Gastroesophageal sphincter (tissue), 4 donors: Measurements from ENCODE around the gene WDR82. TPM values are rescaled to one million over a fixed set of nuclear protein-coding genes. Genes with fewer than 3 reads are reported as not detected.

Source experiments
- ATAC-seq: fragments of 150-250 bp; one replicate; pipeline ENCODE4 v1.9.1; 2016; ENCODE audit warnings: mild to moderate bottlenecking, moderate library complexity
- H3K27ac ChIP-seq, 4 donors: fragments of 200-600 bp; sonication (generic) in 3 of 4; 1 replicate in 3 of 4; 2 replicates in 1 of 4; pipeline ENCODE4 v1.5.1; 2016 to 2019
- H3K27me3 ChIP-seq: fragments of 200-600 bp; sonication (generic); one replicate; pipeline ENCODE4 v1.5.1; 2019
- H3K36me3 ChIP-seq, 2 donors: fragments of 200-600 bp; sonication (generic); one replicate each; pipeline ENCODE4 v1.5.1; 2019; ENCODE audit warnings: control low read depth in 1 of 2
- H3K4me1 ChIP-seq, 3 donors: fragments of 200-600 bp; sonication (generic); 1 replicate in 2 of 3; 2 replicates in 1 of 3; pipeline ENCODE4 v1.5.1; 2016 to 2019; ENCODE audit warnings: control low read depth in 2 of 3
- H3K4me3 ChIP-seq, 2 donors: fragments of 200-600 bp; sonication (generic); one replicate each; pipeline ENCODE4 v1.5.1; 2019; ENCODE audit warnings: mild to moderate bottlenecking in 1 of 2, moderate library complexity in 1 of 2
- H3K9me3 ChIP-seq, 3 donors: fragments of 200-600 bp; sonication (generic); one replicate each; pipeline ENCODE4 v1.5.1; 2017 to 2019; ENCODE audit warnings: control low read depth in 2 of 3
- EP300 ChIP-seq: sonication (generic); formaldehyde crosslinking; IDR thresholded peaks from one replicate; pipeline ENCODE4 v1.6.1; 2017; ENCODE audit warnings: antibody characterized with exemption, mild to moderate bottlenecking
- POLR2A ChIP-seq, 2 donors: fragments of 450-650 bp; IDR thresholded peaks; one replicate each; pipeline ENCODE4 v1.6.1; 2017; ENCODE audit warnings: antibody characterized with exemption in 2 of 2, mild to moderate bottlenecking in 2 of 2, moderate library complexity in 1 of 2
- POLR2AphosphoS5 ChIP-seq: sonication (generic); formaldehyde crosslinking; IDR thresholded peaks from one replicate; pipeline ENCODE4 v1.6.1; 2017; ENCODE audit warnings: antibody characterized with exemption
- WGBS, 2 donors: methylation state at CpG; one replicate each; pipeline ENCODE4 v1.1.5; 2018; ENCODE audit warnings: low coverage in 1 of 2; 5-methylcytosine and 5-hydroxymethylcytosine counted together
- total RNA-seq, 4 donors: library from RNA; depleted of rRNA; stranded (reverse); fragments of >200 nt; gene quantifications; one replicate each; pipeline ENCODE4 v1.1.0, GENCODE V29; 2016
- TF ChIP-seq, protein P1 (sequence below), 4 experiments: fragments of 200-600 bp in 2 of 4; fragments of 450-650 bp in 2 of 4; sonication (generic) in 1 of 4; IDR thresholded peaks; one replicate each; pipeline ENCODE4 v1.5.1; 2017 to 2019; ENCODE audit warnings: antibody characterized with exemption in 4 of 4, mild to moderate bottlenecking in 2 of 4, moderate library complexity in 2 of 4

WDR82 gene
- total RNA-seq, 4 donors from 2014 or later: 63.7 to 92.0 (median 86.7) TPM

DNA sequence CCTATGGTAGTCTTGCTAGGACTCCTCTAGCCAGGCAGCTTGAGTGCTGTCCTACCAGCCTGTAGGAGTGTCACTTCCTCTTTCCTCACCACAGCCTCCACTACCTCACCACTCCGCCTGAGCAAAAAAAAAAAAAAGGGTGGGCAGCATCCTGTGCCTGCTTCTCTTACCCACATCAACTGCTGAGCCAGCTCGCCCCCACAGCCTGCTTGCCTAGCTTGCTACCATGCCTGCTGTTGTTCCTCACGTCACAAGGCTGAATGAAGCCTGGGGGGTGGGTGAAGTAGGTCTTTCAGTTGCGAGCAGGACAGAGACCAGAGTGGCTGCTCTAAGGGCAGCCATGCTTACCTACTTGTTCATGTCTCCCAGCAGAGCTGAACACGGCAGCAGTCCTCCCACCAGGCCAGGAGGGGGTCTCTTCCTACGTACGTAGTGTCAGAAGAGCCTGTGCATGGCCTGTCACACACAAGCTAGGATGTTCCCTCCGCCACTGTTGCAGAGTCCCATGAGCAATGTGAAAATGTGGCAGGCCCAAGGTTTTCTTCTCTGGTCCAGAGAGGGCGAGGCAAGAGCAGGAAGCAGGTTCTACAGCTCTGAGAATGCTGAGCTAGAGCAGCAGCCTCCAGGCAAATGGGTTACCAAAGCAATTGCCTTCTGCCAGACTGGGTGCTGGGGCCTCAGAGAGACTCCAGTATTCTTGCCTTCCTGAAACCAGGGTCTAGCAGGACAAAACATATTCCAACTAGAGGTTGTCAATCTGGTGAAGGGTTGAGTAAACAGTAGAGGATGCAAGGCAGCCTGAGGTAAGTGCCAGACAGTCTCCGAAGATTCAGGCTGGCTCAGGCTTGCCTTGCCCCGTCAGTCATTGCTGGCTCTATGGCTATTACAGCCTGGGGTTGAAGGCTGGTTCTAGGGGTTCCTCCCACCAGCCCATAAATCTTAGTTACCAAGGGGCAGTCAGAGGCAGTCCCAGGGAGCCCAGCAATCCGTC lies 24.8 kb downstream of the WDR82 start:
- 25 to 100% methylated on average over 1 to 2 of the region's 12 CpGs for WGBS, 2 donors
- no peaks in the 10 kb centered on the region for H3K9me3 ChIP-seq
- no peak for TF ChIP-seq POLR2A (IDR thresholded peaks at IDR 0.05)
- TF ChIP-seq, protein P1, sequence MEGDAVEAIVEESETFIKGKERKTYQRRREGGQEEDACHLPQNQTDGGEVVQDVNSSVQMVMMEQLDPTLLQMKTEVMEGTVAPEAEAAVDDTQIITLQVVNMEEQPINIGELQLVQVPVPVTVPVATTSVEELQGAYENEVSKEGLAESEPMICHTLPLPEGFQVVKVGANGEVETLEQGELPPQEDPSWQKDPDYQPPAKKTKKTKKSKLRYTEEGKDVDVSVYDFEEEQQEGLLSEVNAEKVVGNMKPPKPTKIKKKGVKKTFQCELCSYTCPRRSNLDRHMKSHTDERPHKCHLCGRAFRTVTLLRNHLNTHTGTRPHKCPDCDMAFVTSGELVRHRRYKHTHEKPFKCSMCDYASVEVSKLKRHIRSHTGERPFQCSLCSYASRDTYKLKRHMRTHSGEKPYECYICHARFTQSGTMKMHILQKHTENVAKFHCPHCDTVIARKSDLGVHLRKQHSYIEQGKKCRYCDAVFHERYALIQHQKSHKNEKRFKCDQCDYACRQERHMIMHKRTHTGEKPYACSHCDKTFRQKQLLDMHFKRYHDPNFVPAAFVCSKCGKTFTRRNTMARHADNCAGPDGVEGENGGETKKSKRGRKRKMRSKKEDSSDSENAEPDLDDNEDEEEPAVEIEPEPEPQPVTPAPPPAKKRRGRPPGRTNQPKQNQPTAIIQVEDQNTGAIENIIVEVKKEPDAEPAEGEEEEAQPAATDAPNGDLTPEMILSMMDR (IDR thresholded peaks at IDR 0.05): no peak
- TF ChIP-seq POLR2AphosphoS5: no peak
- no peak for TF ChIP-seq EP300
- peaks cover 0 to 31% (median 0%) of the 10 kb centered on the region in 3 donors for H3K4me1 ChIP-seq
- H3K27ac ChIP-seq: peak overlapping the region in 3 of 4 donors; percentile 47 to 58 (median 49)
- H3K36me3 ChIP-seq: peaks cover 0 to 98% of the 10 kb centered on the region in 2 donors
- H3K4me3 ChIP-seq: no peak overlapping the region
- peak; percentile 66 for ATAC-seq
- H3K27me3 ChIP-seq: no peaks in the 10 kb centered on the region

DNA sequence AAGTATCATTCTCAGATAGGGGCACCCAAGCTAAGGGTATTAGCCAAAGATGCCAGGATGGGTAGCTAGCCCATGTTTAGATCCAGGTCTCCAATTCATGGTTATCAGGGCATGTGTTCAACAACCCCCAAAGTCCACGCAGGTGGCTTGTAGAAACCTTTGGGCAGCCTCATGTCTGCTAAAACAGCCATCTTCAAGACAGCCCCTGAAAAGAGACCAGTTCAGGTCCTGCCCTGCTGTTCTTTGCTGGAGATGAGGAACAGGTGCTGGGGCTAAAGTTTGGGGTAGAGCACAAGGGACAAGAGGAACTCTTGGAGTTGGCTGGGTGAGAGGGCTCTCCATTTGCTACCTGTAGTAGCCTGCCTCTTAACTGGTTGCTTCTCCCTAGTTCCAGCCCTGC lies 28.3 kb downstream of the WDR82 start:
- ATAC-seq: no peak
- no peak overlapping the region for H3K27ac ChIP-seq
- H3K9me3 ChIP-seq: no peaks in the 10 kb centered on the region
- peaks cover 0 to 74% of the 10 kb centered on the region in 2 donors for H3K36me3 ChIP-seq
- no peak overlapping the region for H3K4me3 ChIP-seq
- peaks cover 0 to 39% (median under 1%) of the 10 kb centered on the region in 3 donors for H3K4me1 ChIP-seq
- TF ChIP-seq, protein P1 (IDR thresholded peaks at IDR 0.05): no peak
- TF ChIP-seq POLR2A (IDR thresholded peaks at IDR 0.05) (no peak), EP300 (no peak), POLR2AphosphoS5 (no peak)
- WGBS, 2 donors: 60% methylated on average over 1 of the region's 1 CpG; no CpG with 5 or more reads in 1 of the 2 donors
- H3K27me3 ChIP-seq: no peaks in the 10 kb centered on the region

DNA sequence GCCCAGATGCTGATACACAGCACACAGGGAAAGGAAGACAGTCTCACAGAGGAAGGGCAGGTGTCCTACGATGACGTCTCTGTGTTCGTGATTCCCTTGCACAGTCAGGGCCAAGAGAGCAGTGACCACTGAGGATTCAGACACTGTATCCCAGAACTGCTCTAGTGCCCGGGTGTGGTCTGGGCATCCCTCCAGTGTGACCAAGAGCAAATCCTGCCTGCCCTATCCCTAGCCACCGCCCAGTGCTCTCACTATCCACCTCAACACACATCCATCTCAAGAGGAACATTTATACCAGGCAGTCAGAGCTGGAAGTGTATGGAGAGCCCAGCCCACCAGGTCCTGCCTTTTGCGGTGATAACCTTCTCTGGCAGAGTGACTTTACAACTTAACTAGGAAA lies 28.8 kb downstream of the WDR82 start:
- TF ChIP-seq EP300 (no peak), POLR2AphosphoS5 (no peak), POLR2A (IDR thresholded peaks at IDR 0.05) (no peak)
- TF ChIP-seq, protein P1 (IDR thresholded peaks at IDR 0.05): no peak
- WGBS, 2 donors: 80% methylated on average over 1 of the region's 6 CpGs; no CpG with 5 or more reads in 1 of the 2 donors
- no peaks in the 10 kb centered on the region for H3K9me3 ChIP-seq
- peaks cover 0 to 42% (median 4%) of the 10 kb centered on the region in 3 donors for H3K4me1 ChIP-seq
- no peaks in the 10 kb centered on the region for H3K27me3 ChIP-seq
- peak overlapping the region in 2 of 4 donors; percentile 1 to 26 for H3K27ac ChIP-seq
- ATAC-seq: no peak
- H3K4me3 ChIP-seq: no peak overlapping the region
- H3K36me3 ChIP-seq: peaks cover 0 to 70% of the 10 kb centered on the region in 2 donors

DNA sequence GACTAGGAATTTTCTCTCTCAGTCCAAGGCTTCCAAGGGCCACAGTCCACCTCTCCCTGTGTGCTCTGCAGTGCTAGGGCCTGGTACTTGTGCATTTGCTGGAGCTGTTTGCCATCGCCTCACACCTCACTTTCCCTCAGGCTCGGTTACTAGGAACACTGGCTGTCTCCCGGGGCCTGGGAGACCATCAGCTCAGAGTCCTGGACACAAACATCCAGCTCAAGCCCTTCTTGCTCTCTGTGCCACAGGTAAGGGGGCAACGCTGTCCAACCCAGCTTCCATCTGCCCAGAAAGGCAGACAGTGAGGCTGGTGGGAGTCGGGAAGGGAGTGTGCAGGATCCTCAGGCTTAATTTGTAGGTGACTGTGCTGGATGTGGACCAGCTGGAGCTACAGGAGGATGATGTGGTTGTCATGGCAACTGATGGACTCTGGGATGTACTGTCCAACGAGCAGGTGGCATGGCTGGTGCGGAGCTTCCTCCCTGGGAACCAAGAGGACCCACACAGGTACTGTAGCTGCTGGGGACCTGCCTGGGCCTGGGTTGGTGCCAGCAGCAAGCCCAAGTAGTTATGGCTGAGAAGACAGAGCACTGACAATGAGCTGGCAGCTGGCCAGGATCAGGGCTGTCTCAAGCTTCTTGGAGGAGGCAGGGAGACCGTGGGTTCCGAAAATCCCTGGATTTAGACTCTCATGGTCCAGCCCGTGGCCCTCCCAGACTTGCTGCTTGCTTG lies 29.5 kb downstream of the WDR82 start:
- Histone ChIP-seq H3K4me3 (no peak overlapping the region), H3K36me3 (peaks cover 0 to 63% of the 10 kb centered on the region in 2 donors), H3K9me3 (no peaks in the 10 kb centered on the region), H3K27ac (peak overlapping the region in 3 of 4 donors; percentile 16 to 26 (median 23)), H3K27me3 (no peaks in the 10 kb centered on the region), H3K4me1 (peaks cover 0 to 45% (median 4%) of the 10 kb centered on the region in 3 donors)
- TF ChIP-seq EP300 (no peak), POLR2A (IDR thresholded peaks at IDR 0.05) (no peak), POLR2AphosphoS5 (no peak)
- TF ChIP-seq, protein P1 (IDR thresholded peaks at IDR 0.05): no peak
- 45 to 49% methylated on average over 5 to 7 of the region's 10 CpGs for whole genome bisulfite sequencing, 2 donors
- no peak for ATAC-seq
